OCI-LY7 (cell line): ENCODE data around the gene RIMS1.

Source experiments
- CTCF ChIP-seq: fragments of 200-600 bp; sonication (generic); conservative IDR thresholded peaks from 2 replicates; pipeline ENCODE4 v1.5.1; 2014; ENCODE audit warnings: mild to moderate bottlenecking, antibody characterized with exemption, low read length, moderate library complexity, mixed read lengths
- EZH2phosphoT487 ChIP-seq: fragments of 200-600 bp; sonication (generic); IDR thresholded peaks from 2 replicates; pipeline ENCODE4 v1.6.1; 2018; ENCODE audit warnings: low read depth, borderline replicate concordance, mild to moderate bottlenecking, mixed run types, antibody characterized with exemption, low read length, moderate library complexity, mixed read lengths

- no peak for TF ChIP-seq CTCF
- TF ChIP-seq EZH2phosphoT487: no peak
These were observed 116.1 kb downstream of the RIMS1 start for GRCh38 chr6:72002415-72002814.
